T-helper 2 cell (primary cell): ENCODE measurements around the gene PPM1L.
"Not testable (repeated sequence)": the region's sequence is repeated elsewhere in the genome, so short reads cannot be mapped to it uniquely, and the experiment has no call there.

ENCODE experiments used
- DNase-seq, 5 experiments: peaks; one replicate each; pipeline versions ENCODE4 v3.0.0 to v3.0.0-alpha.2; 2012 to 2022

Gene PPM1L

DNA sequence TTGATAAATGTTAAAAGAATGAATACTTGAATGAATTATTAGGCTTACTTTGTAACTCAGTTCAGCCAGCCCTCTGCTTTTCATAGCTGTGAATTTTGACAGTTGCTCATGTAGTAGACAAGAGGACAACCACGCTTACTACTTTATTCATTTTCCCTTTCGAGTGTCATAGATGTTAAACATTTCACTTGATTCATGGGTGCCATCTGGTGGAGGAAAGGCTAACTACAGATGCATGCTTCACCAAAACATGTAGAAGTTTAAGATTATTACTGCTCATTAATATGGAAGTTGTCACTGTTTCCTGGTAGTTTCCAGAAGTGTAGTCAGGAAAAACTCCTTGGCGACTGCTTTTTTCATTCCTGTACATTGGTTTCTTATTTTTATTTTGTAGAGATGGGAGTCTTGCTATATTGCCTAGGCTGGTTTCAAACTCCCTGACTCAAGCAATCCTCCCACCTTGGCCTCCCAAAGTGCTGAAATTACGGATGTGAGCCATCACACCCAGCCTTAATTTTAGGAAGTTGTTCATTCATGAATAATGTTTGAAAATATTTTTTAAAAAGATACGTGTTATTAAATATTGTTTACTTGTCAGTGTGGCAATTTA lies 186.0 kb downstream of the PPM1L start:
- DNase-seq = peak in 4 of 5 experiments; percentile 18 to 64 (median 38)

DNA sequence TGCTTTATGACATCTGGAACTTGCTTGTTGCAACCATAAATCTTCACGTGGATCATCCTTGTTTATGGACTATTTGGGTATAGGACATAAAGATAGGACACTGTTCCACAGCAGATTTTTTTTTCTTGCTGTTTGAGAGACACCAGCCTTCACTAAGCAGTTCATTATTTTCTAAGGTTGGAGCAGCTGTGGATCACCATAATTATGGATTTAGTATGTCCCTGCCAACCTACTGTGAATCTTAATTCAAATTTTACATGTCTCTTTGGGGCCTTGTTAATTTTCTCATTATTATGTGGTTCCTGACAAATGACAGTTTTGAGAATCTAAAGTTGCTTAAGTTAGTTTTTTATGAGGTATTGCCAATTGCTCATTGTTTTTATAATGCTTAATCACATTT lies 188.0 kb downstream of the PPM1L start:
- DNase-seq = no peak

DNA sequence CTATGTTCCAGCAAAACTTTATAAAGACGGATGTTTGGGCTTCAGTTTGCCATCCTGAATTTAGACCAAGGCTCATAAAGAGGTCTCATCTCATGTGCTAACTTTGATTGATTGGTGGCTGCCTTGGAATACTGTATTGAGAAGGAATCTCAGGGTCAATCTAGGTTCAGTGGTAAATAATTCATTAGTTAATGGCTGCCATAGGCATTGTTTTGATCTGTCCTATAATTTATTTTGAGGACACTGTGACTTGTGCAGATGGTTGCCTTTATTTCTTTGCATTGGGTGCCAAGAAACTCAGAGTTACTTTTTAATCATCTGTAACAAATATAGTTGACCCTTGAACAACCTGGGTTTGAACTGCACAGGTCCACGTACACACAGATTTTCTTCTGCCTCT lies 189.3 kb downstream of the PPM1L start:
- DNase-seq = no peak

DNA sequence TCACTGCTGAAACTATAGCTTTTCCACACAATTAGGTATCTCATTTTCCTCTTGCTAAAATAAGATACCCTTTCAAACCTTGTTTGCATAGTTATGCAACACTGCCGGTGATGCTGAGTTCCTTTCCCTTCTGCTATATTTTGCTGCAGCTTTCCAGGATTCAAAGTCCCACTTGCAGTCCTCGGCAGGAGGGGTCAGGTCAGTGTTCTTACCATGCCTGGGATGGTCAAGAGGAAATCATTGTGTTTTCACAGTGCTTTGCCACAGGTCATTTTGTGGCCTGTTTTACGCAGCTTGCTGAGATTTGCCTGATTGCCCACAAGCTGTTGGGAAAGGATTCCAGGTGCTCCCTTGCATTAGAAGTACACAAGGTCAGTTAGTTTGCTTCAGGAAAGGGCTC lies 192.2 kb downstream of the PPM1L start:
- DNase-seq = no peak

DNA sequence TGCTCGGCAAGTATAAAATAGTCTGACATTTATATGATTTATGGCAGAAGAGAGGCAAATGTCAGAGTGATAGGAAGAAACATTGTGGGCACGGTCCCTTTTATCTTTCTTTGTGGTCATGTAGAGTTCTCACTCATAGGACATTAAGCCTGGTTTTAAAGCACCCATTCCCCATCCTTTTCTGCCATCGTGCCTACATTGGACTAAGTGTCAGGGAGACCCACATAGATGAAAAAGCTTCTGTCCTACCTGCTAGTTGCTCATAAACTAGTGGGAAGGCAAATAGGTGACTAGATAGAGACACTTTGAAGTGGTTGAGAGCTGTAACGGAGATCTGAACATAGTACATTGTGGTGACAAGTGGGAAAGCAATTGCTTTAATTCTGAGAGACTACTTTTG lies 193.4 kb downstream of the PPM1L start:
- DNase-seq = peak in 1 of 5 experiments; percentile 2

DNA sequence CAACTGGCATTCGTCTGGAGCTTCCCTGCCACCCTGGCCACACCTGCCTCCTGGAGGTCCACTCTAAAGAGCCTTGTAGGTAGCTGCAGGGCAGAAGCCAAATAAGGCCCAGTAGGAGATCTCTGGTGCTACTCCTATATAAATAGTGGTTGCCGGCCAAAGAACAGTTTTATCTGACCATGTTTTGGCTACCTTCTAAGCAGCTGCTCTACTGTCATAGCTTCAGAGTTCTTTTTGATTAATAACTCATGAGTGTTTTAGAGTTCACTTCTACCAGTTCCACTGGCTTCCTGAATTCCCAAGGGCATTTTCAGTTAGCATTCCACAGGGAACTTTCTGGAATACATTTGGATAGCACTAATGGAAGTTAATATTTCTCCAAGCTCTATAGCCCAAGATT lies 194.5 kb downstream of the PPM1L start:
- no peak for DNase-seq

DNA sequence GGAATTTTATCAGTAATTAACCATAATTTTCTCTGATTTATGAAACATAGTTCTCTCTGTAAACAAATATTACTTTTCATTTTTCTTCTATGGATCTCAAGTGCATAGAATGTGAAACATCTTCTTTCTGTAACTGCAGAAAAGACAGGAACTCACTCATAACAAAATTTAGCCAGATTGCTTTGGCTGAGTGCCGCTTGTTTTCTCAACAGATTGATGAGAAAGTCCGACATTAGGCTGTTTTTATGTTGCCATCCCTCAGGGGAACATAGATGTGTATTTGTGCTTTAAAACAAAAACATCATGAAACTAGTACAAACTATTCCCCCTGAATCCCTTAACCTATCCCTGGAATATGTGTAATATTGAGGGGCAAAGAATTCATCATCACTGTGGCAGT lies 194.9 kb downstream of the PPM1L start:
- DNase-seq = no peak

DNA sequence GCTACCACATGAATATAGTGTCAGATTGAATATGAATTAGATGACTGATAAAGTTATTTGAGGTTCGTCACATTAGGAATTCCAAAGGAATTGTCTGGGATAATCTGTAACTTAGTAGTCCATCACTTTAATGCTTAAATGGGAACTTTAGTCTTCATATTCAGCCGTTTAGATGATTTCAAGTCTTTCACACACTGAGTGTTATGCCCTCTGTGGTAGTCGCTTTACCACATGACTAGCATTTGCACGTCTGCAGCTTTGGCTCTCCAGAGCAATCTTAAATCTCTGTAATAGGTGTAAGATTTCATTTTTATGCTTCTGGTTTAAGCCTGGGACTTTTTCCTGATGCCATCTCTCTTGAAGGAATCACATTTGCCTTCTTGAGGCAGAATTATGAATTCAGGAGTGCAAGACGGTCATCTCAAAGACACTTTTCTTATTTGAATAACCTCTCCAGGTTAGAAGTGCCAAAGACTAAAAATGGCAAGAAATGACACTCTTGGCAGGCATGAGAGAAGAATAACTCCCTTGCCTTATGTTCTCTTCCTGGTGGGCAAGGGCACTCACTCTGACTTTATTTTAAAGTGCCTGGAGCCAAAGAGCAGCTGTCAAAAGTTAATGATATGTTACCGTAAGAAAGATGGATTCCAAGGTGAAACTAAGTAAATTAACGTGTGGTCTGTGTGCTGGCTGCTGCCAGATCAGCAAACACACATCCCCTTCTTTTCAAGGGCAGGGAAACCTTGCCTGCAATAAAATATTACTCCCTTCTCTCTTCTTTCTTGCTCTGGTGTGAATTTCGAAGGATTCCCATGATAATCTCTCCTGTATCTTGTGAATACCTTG lies 195.8 kb downstream of the PPM1L start:
- DNase-seq = no peak

DNA sequence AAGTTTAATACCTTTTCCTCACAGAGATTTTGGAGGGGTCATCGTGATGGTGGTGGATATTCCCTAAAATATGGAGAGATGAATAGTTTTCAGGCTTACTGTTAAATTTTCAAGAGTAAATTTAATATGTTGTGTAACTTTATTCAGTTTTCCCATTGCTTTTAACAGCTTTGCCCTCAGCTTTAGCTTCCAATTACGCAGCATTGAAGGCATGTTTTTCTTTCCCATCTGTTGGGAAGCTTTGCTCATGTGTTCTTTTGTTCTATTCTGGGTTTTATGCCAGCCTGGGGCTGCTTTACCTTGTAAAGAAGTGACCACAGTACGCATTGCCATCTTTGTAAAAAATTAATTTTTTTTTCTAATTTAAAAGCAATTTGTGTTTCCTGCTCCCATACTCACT lies 197.7 kb downstream of the PPM1L start:
- no peak for DNase-seq

DNA sequence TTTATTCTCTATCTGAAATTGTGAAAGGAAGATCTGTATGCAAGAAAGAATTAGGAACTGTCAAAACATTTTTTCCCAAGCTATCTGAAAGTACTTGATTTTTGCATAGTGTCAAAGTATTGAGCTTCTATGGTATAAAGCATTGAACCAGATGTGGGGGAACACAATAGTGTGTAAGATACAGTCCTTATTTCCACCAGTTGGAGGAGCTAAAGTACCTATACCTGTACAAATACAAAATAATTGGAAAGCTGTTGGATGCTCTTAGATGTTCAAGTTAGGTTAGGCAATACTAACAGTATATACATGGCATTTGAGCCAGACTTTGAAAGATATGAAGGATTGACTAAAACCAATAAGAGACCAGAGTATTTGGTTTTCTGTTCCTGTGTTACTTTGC lies 200.8 kb downstream of the PPM1L start:
- DNase-seq = no peak

DNA sequence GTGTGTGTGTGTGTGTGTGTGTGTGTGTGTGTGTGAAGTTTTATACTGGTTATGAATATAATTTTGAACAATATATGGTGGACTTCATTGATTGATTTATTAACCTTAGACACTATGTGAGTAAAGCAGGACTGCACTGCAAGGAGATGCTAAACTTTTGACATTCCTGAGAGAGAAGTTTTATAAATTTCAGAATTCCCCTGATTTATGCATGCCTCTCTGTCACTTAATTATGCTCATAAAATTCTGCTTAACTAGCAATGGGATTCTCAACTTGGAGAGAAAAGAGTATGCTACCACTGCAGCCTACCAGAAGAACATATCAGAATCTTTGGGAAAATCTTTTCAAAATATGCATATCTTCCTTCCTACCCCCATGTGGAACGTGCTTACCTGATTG lies 204.5 kb downstream of the PPM1L start:
- no peak for DNase-seq

DNA sequence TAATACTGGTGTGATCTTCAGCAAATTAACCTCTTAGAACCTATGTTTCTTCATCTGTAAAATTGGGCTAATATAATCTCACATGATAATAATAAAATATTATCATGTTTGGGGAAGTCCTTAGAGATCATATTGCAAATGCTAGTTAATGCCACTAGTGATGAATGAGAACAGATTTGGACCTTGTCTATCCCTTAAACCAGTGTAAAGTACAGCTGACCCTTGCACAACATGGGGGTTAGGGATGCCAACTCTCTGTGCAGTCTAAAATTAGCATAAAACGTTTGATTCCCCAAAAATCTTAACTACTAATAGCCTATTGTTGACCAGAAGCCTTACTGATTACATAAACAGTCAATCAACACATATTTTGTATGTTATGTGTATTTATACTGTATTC lies 207.9 kb downstream of the PPM1L start:
- DNase-seq = no peak

DNA sequence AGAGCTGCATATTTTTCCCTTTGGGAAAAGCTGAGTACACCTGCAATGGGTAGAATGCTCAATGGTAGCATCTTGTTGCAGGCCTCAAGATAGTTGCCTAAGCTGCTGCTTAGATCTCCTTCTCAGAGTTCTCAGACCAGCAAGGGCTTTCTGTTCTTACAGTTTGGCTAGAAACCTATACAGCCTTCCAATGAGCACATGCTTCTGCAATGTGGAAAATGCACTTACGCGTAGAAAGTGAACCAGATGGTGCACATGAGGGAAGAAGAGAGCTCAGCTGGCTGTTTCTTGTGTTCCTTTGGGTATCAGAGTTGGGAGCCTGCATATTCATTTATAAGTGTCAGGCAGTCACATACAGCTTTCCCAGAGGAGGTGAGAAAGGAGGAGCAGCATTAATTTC lies 212.7 kb downstream of the PPM1L start:
- no peak for DNase-seq

DNA sequence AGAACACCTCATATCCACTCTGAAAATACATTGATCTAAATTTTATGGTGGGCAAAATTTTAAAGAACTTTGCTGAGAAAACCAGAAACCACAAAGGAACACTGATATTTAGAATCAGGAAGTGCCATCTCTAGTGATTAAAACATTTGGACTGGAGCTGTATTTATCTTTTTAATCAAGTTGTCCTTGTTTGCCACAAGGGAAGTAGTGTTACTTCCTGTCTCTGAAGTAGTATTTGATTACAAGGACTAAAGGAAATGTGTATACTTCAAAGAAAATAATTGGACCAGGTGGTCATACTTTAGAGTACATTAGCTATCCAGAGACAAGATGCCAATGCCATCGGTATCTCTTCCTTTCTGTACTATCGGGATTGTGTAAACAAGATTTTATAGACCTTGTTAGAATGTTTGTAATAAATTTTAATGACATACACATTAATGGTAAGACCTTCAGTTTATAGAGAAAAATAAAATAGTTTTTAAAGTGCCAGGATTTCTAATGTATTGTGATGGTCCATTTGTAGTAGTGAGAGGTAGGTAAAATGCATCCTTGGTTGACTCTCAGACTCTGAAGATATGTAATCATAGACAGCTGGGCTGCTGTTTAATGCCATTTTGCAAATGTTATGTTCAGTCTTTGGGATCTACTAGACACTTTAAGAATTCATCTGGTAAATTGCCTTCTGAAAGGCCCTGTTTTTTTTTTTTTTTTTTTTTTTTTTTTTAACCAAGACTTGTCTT lies 217.2 kb downstream of the PPM1L start:
- no peak for DNase-seq

DNA sequence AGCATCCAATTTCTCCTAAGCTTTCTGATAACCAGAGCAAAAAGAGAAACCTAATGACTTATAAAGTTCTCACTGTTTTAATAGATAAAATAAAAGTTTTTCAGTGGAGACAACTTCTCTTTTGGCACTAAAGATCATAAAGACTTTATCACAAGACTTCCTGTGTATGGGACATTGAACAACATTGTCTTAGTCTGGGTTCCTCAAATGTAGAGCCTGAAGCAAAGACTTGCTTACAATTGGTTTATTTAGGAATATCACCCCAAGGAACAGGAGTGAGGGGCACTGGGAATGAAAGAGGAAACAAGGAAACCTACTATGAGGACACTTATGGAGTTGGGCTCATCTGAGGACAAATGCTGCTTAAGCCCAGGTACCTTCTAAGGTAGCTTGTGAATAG lies 221.7 kb downstream of the PPM1L start:
- DNase-seq = no peak

DNA sequence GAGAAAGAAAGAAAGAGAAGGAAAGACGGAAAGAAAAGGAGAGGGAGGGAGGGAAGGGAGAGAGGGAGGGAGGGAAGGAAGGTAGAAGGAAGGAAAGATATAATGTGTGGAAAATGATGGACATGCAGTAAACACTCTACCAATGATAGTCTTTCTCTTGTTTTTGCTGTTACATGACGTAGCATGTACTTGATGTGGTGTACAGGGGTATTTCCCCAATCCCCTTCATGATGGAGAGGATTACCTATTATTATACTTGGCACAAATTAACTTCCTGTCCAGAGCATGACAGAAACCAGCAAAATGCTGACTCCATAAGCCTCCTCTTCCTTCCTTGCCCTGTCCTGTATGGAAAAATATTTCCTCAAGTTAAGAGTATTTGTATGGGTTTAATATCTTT lies 224.7 kb downstream of the PPM1L start:
- DNase-seq = peak in 1 of 5 experiments; percentile 12

DNA sequence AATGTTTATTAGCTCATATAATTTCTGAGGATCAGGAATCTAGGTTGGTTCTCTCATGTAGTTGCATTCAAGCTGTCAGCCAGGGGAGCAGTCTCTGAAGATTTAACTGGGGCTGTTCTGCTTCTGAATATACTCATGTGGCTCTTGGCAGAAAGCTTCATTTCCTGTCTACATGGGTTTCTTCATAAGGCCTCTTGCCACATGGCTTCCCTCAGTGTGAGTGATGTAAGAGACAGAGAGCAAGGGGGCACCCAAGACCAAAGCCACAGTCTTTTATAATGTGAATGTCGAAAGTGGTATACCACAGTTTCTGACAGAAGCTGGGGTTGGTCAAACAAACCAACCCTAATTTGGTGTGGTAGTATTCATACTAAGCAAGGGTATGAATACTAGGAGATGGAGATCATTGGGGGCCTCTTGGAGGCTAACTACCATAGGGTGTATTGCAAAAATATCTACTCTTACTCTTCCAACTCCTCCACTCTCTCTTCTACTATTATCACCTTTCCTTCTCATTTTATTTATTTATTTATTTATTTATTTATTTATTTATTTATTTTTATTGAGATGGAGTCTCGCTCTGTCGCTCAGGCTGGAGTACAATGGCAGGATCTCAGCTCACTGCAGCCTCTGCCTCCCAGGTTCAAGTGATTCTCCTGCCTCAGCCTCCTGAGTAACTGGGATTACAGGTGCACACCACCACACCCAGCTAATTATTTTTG lies 225.3 kb downstream of the PPM1L start:
- DNase-seq = peak in 1 of 5 experiments; percentile 59

DNA sequence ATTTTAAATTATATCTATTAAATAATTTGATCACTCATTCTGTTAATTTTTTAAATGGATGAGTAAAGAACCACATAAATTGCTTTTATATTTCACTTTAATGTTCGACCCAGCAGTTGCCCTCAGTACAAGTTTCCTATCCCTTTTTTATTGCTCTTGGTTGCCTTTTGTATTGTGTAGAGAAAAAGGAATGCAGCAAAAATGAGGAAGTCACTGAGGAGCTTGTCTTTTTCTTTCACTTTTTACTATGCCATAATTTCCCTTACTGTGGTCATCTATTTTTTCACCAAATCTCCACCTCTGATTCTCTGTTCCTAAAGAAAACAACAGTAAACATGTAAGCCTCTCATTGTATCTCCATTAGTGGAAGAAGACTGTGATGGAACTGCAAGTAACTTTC lies 226.5 kb downstream of the PPM1L start:
- no peak for DNase-seq

DNA sequence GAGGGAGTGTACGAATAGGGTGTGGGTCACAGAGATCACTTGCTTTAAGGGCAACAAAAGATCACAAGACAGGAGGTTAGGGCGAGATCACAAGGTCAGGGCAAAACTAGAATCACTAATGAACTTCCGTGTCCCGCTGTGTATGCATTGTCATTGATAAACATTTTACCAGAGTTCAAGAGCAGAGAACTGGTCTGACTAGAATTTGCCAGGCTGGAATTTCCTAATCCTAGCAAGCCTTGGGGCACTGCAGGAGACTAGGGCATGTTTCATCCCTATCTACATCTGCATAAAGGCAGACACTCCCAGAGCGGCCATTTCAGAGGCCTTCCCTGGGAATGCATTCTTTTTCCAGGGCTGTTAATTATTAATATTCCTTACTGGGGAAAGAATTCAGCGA lies 227.9 kb downstream of the PPM1L start:
- not testable (repeated sequence) for DNase-seq

DNA sequence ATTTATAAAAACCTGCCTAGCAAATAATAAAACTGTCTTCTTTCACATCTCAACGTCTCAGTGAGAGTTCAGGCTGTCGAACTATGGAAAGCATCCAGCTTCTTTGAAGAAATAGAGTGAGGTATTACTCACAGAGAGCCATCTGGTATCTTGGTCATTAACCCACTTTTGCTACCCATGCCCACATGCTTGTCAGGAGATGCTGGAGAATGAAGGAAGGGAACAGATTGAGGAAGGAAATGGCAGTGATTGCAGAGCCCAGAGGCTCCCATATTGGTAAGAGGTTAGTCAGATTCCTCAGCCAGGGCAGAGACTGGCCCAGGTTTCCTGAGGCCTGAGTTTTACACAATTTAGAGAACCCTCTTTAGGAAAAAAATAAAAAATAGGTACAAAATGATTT lies 230.0 kb downstream of the PPM1L start:
- DNase-seq = no peak

DNA sequence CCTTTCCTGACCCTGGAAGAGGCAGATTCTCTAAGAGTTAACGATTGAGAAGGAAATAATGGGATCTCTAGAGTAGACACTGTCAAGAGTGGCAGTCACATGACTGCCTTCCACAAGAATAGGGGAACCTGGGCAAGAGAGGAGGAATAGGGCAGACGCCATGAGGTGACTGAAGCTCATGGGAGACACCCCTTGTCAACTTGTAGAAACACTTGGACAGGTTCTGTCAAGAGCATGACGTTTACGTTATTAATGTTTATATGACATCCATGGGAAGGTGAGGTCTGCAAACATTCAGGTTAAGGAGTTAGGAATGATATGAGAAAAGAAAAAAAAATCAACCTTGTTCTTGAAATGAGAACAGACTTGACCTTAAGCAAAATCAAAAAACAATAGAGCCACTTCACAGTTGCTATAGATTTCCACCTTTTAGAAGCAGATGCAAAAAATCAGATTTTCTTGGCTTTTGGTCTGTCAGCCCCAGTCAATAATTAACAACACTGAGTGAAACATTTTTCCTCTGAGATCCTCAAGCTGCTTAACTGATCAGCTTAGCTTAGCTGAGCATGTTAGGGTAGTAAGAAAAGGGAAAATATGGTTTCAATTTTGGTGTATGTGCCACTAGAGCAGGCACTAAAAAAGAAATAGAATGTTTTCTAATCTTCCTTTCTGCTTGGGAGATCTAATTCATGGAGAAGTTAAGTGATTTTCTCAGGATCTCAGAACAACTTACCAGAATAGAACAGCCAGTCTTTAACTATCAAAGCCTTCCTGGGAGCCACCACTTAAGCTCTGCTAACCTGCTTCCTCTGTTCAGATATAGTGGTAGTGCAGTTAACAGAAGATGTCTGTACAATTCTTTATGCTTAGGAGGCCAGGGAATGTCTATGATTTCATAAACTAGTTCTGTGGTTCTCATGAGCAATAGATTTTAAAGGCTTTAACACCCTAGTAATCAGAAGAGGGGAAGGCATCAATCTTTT lies 232.2 kb downstream of the PPM1L start:
- no peak for DNase-seq

DNA sequence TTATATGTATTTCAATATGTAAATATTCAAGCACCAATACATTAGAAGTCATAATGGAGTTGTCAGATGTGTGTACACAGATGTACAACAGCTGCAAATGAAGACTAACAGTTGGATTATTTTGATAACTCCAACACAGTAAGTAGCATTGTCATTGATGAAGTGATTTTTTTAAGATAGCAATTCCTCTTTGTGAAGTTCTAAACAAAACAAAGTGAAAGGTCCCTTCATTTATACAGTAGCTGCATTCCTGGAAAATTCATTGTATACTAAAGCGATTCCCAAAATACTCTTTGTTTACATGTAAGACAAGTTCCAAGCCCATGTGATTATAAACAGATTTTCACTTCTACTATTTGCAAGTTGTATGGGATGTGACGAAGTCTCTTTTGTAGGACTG lies 234.4 kb downstream of the PPM1L start:
- no peak for DNase-seq
